ENCODE measurements around the gene CCDC137. TPM values are rescaled to one million over a fixed set of nuclear protein-coding genes. Genes with fewer than 3 reads are reported as not detected.
A peak's percentile ranks its signal among the peaks of the same experiment; 100 is the strongest.

Gene CCDC137
- total RNA-seq, 1 experiment from 2014 or later: 40.7 TPM

- H3K27me3 ChIP-seq (ENCODE audit: control insufficient read depth, insufficient read depth, low read length): no peaks in the 10 kb centered on the region
- H3K36me3 ChIP-seq (replicated peaks; ENCODE audit: control insufficient read depth, insufficient read depth, low read length): peaks cover 17% of the 10 kb centered on the region
- H3K4me3 ChIP-seq (ENCODE audit: insufficient read depth, low read depth, low read length): no peak overlapping the region
- DNase-seq: no peak
Measured at GRCh38 chr17:81696218-81696941, 29.8 kb downstream of the CCDC137 start.

- no peaks in the 10 kb centered on the region for H3K27me3 ChIP-seq (ENCODE audit: control insufficient read depth, insufficient read depth, low read length)
- H3K4me3 ChIP-seq (ENCODE audit: insufficient read depth, low read depth, low read length): no peak overlapping the region
- DNase-seq: no peak
- peaks cover 15% of the 10 kb centered on the region for H3K36me3 ChIP-seq (replicated peaks; ENCODE audit: control insufficient read depth, insufficient read depth, low read length)
Measured at GRCh38 chr17:81697261-81698044, 30.9 kb downstream of the CCDC137 start.

GRCh38 chr17:81700353-81701287, 34.1 kb downstream of the CCDC137 start:
- no peak for DNase-seq
- peaks cover 21% of the 10 kb centered on the region for H3K36me3 ChIP-seq (replicated peaks; ENCODE audit: control insufficient read depth, insufficient read depth, low read length)
- H3K27me3 ChIP-seq (ENCODE audit: control insufficient read depth, insufficient read depth, low read length): no peaks in the 10 kb centered on the region
- H3K4me3 ChIP-seq (ENCODE audit: insufficient read depth, low read depth, low read length): no peak overlapping the region

- peaks cover 22% of the 10 kb centered on the region for H3K36me3 ChIP-seq (replicated peaks; ENCODE audit: control insufficient read depth, insufficient read depth, low read length)
- H3K4me3 ChIP-seq (ENCODE audit: insufficient read depth, low read depth, low read length): no peak overlapping the region; the same call in 1 of the 2 replicates
- DNase-seq: no peak
- H3K27me3 ChIP-seq (ENCODE audit: control insufficient read depth, insufficient read depth, low read length): no peaks in the 10 kb centered on the region
Measured at GRCh38 chr17:81701288-81702071, 34.9 kb downstream of the CCDC137 start.

- peaks cover 18% of the 10 kb centered on the region for H3K36me3 ChIP-seq (replicated peaks; ENCODE audit: control insufficient read depth, insufficient read depth, low read length)
- DNase-seq: peak; percentile 99
Measured at GRCh38 chr17:81702934-81703746, 36.6 kb downstream of the CCDC137 start, which contains the start of gene MRPL12. TSS of gene MRPL12 (plus strand) at chr17:81703367. CDS start at chr17:81703502, 135 bp downstream.

GRCh38 chr17:81703747-81704654, 37.5 kb downstream of the CCDC137 start:
- peaks cover 16% of the 10 kb centered on the region for H3K36me3 ChIP-seq (replicated peaks; ENCODE audit: control insufficient read depth, insufficient read depth, low read length)
- H3K4me3 ChIP-seq (ENCODE audit: insufficient read depth, low read depth, low read length): peak overlapping the region; percentile 93
- DNase-seq: no peak

More at GRCh38 chr17:81702934-81703746, 36.6 kb downstream of the CCDC137 start, which contains the start of gene MRPL12:
- no peaks in the 10 kb centered on the region for H3K27me3 ChIP-seq (ENCODE audit: control insufficient read depth, insufficient read depth, low read length)
- peak within 1 kb of the TSS; percentile 93 for H3K4me3 ChIP-seq (ENCODE audit: insufficient read depth, low read depth, low read length)

GRCh38 chr17:81705518-81706231, 39.1 kb downstream of the CCDC137 start:
- H3K4me3 ChIP-seq (ENCODE audit: insufficient read depth, low read depth, low read length): no peak overlapping the region
- DNase-seq: no peak
- peaks cover 15% of the 10 kb centered on the region for H3K36me3 ChIP-seq (replicated peaks; ENCODE audit: control insufficient read depth, insufficient read depth, low read length)
- no peaks in the 10 kb centered on the region for H3K27me3 ChIP-seq (ENCODE audit: control insufficient read depth, insufficient read depth, low read length)

More at GRCh38 chr17:81703747-81704654, 37.5 kb downstream of the CCDC137 start:
- H3K27me3 ChIP-seq (ENCODE audit: control insufficient read depth, insufficient read depth, low read length): no peaks in the 10 kb centered on the region

- Histone ChIP-seq H3K27me3 (ENCODE audit: control insufficient read depth, insufficient read depth, low read length) (peaks cover 1% of the 10 kb centered on the region; the same call in 1 of the 2 replicates), H3K4me3 (ENCODE audit: insufficient read depth, low read depth, low read length) (no peak overlapping the region), H3K36me3 (replicated peaks; ENCODE audit: control insufficient read depth, insufficient read depth, low read length) (peaks cover 13% of the 10 kb centered on the region)
- DNase-seq: no peak
Measured at GRCh38 chr17:81706232-81706611, 39.7 kb downstream of the CCDC137 start.

- Histone ChIP-seq H3K27me3 (ENCODE audit: control insufficient read depth, insufficient read depth, low read length) (peaks cover 1% of the 10 kb centered on the region; the same call in 1 of the 2 replicates), H3K4me3 (ENCODE audit: insufficient read depth, low read depth, low read length) (no peak overlapping the region), H3K36me3 (replicated peaks; ENCODE audit: control insufficient read depth, insufficient read depth, low read length) (peaks cover 10% of the 10 kb centered on the region)
- DNase-seq: no peak
Measured at GRCh38 chr17:81706757-81707624, 40.5 kb downstream of the CCDC137 start.

- H3K4me3 ChIP-seq (ENCODE audit: insufficient read depth, low read depth, low read length): no peak overlapping the region
- H3K36me3 ChIP-seq (replicated peaks; ENCODE audit: control insufficient read depth, insufficient read depth, low read length): peaks cover 10% of the 10 kb centered on the region
- no peak for DNase-seq
- peaks cover 1% of the 10 kb centered on the region; the same call in 1 of the 2 replicates for H3K27me3 ChIP-seq (ENCODE audit: control insufficient read depth, insufficient read depth, low read length)
Measured at GRCh38 chr17:81707725-81708646, 41.4 kb downstream of the CCDC137 start.
